ENCODE measurements around the gene MYRF.
A peak's percentile ranks its signal among the peaks of the same experiment; 100 is the strongest.

MYRF gene

GRCh38 chr11:61744181-61744580 is 8.3 kb upstream of the MYRF start:
- TF ChIP-seq, protein P1, sequence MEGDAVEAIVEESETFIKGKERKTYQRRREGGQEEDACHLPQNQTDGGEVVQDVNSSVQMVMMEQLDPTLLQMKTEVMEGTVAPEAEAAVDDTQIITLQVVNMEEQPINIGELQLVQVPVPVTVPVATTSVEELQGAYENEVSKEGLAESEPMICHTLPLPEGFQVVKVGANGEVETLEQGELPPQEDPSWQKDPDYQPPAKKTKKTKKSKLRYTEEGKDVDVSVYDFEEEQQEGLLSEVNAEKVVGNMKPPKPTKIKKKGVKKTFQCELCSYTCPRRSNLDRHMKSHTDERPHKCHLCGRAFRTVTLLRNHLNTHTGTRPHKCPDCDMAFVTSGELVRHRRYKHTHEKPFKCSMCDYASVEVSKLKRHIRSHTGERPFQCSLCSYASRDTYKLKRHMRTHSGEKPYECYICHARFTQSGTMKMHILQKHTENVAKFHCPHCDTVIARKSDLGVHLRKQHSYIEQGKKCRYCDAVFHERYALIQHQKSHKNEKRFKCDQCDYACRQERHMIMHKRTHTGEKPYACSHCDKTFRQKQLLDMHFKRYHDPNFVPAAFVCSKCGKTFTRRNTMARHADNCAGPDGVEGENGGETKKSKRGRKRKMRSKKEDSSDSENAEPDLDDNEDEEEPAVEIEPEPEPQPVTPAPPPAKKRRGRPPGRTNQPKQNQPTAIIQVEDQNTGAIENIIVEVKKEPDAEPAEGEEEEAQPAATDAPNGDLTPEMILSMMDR (IDR thresholded peaks at IDR 0.05; ENCODE audit: unreplicated experiment in 3 of 3) = no peak
- no peak overlapping the region for H3K27ac Mint-ChIP-seq
- H3K4me1 Mint-ChIP-seq = peaks cover 24% of the 10 kb centered on the region
- H3K36me3 Mint-ChIP-seq (ENCODE audit: low read depth) = peaks cover 4% of the 10 kb centered on the region
- H3K4me3 Mint-ChIP-seq = no peak overlapping the region
- H3K9me3 Mint-ChIP-seq = no peaks in the 10 kb centered on the region
- H3K27me3 Mint-ChIP-seq (ENCODE audit: low read depth) = peaks cover 1% of the 10 kb centered on the region

DNA sequence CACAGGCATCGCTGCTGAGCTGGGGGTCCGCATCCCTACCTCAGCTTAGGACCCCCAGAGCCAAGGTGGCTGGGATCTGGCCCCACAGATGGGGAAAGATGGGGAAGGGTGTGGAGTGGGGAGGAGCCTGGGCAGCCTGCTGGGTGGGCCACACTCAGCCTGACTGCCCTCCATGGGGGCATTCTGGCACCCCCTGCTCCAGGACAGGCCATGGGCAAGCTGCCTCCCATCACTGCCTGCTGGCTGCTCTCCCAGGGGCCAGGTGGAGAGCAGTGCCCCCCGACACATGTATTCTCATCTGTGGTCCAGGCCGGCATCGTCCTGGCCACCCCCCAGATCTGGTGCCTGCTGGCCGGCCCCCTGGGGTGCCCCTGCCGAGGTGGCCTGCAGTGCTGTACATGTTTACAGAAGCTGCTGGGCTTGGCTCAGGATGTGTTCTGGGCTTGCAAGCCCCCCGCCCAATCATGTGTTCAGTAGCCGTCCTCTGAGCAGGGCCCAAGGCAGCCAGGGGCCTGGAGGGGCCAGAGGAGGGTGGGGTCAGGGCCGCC is 7.8 kb upstream of the MYRF start:
- peaks cover 29% of the 10 kb centered on the region for H3K4me1 Mint-ChIP-seq
- H3K27me3 Mint-ChIP-seq (ENCODE audit: low read depth) = peaks cover 6% of the 10 kb centered on the region
- H3K4me3 Mint-ChIP-seq = no peak overlapping the region
- no peak overlapping the region for H3K27ac Mint-ChIP-seq
- no peaks in the 10 kb centered on the region for H3K9me3 Mint-ChIP-seq
- TF ChIP-seq, protein P1 (IDR thresholded peaks at IDR 0.05; ENCODE audit: unreplicated experiment in 3 of 3) = no peak
- H3K36me3 Mint-ChIP-seq (ENCODE audit: low read depth) = peaks cover 4% of the 10 kb centered on the region

GRCh38 chr11:61745781-61746441 is 6.5 kb upstream of the MYRF start:
- H3K27me3 Mint-ChIP-seq (ENCODE audit: low read depth) = peaks cover 9% of the 10 kb centered on the region
- H3K9me3 Mint-ChIP-seq = no peaks in the 10 kb centered on the region
- H3K36me3 Mint-ChIP-seq (ENCODE audit: low read depth) = peaks cover 4% of the 10 kb centered on the region
- H3K4me3 Mint-ChIP-seq = no peak overlapping the region
- TF ChIP-seq, protein P1 (IDR thresholded peaks at IDR 0.05; ENCODE audit: unreplicated experiment in 3 of 3) = no peak
- H3K27ac Mint-ChIP-seq = peak overlapping the region; percentile 59 to 86 (median 83)
- H3K4me1 Mint-ChIP-seq = peaks cover 34% of the 10 kb centered on the region

DNA sequence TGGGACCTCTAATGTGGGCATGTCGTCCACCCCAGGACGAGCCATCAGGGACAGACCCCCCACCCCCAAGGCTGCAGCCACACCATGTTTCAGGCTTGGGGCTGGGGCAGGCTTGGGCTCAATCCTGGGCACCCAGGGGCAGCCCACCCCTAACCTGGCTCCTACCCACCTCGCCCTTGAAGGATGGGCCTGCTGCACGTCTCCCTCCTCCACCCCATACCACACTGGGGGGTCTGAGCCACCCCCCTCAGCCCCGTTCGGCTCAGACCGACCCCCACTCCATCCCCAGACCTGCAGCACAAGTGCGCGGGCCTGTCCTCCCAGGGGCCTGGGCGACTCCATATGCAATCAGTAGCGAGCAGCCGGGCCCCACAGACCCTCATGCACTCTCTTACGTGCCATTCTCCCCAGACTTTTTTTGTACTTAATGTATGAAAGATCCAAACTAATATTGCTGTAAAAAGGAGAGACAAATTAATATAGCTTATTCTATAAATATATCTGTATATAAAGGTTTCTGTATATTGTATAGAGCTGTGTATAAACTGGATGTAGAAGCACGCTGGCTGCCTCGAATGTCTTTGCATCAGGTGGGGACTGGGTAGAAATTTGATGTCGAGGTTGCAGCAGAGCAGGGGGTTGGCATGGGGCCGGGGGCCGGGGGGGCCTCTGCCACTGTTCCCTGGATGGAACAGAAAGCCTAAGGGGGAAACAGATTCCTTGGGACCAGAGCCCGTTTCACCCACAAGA is 5.8 kb upstream of the MYRF start:
- H3K4me1 Mint-ChIP-seq = peaks cover 39% of the 10 kb centered on the region

DNA sequence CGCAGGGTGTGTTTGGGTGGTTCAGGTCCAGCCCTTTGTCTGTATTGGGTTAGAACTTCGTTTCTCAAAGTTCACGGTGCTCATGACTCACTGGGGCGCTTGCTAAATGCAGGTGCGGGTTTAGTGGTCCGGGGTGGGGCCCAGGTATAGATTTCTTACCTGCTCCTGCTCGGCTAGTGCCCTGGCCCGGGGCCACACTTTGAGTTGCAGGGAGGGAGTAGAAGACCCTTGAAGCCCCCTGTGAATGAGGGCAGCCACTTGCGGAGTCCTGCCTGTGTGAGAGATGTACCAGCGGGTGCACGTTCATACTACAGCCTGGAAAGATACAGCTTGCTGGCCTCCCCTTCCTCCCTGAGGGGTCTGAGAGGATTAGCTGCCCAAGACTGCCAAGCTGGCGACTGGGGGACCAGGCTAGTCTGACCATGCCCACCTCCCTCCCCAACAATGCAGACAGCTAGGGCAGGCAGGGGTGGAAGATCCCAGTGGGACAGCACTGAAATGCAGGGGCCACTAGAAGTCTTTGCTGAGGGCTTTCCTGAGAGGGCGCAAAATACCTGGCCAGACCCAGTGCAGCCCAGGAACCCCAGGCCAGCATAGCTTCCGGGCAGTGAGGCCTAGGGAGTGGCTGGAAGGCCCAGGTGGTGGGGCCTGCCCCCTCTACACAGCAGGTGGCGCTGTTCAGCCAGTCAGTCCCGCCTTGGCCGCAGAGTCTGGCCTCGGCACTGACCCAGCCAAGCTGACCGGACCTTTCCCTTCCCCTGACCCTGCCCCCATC is 5.1 kb upstream of the MYRF start:
- Mint-ChIP-seq H3K36me3 (ENCODE audit: low read depth) (no peaks in the 10 kb centered on the region), H3K4me1 (peaks cover 31% of the 10 kb centered on the region), H3K27me3 (ENCODE audit: low read depth) (peaks cover 10% of the 10 kb centered on the region), H3K9me3 (no peaks in the 10 kb centered on the region), H3K4me3 (no peak overlapping the region), H3K27ac (peak overlapping the region in 1 of 3 experiments; percentile 86)
- TF ChIP-seq, protein P1 (IDR thresholded peaks at IDR 0.05; ENCODE audit: unreplicated experiment in 3 of 3) = peak; percentile 85 to 94 (median 87)

More for the DNA sequence above, 5.8 kb upstream of the MYRF start:
- TF ChIP-seq, protein P1 (IDR thresholded peaks at IDR 0.05; ENCODE audit: unreplicated experiment in 3 of 3) = no peak
- H3K9me3 Mint-ChIP-seq = no peaks in the 10 kb centered on the region
- H3K4me3 Mint-ChIP-seq = no peak overlapping the region
- peaks cover 4% of the 10 kb centered on the region for H3K36me3 Mint-ChIP-seq (ENCODE audit: low read depth)
- peak overlapping the region; percentile 59 to 86 (median 83) for H3K27ac Mint-ChIP-seq
- H3K27me3 Mint-ChIP-seq (ENCODE audit: low read depth) = peaks cover 10% of the 10 kb centered on the region

Measured in nephron (organoid).